Measurements from ENCODE around the gene DENND4B.
"Not testable (repeated sequence)": the region's sequence is repeated elsewhere in the genome, so short reads cannot be mapped to it uniquely, and the experiment has no call there.

Gene DENND4B

DNA sequence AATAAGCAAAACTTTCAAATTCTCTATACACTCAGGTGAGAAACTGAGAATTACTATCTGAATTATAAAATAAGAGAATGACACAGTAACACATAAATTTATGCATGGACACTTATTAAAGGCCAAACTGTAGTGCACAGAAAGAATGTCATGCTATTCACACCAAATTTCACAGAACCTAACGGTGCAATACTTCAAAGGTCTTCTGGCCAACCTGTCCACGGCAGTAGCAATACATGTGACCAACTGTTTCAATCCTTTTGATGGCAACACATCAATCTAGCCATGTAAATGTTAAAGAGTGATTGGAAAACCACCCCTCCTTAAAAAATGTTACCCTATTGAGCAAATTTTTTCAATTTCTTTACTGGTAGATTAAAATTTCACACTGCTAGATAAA is 34.2 kb downstream of the DENND4B start:
- no peak overlapping the region for H3K4me3 ChIP-seq
- peaks cover 0 to 21% (median 7%) of the 10 kb centered on the region in 4 donors for H3K4me1 ChIP-seq
- TF ChIP-seq, protein P1, sequence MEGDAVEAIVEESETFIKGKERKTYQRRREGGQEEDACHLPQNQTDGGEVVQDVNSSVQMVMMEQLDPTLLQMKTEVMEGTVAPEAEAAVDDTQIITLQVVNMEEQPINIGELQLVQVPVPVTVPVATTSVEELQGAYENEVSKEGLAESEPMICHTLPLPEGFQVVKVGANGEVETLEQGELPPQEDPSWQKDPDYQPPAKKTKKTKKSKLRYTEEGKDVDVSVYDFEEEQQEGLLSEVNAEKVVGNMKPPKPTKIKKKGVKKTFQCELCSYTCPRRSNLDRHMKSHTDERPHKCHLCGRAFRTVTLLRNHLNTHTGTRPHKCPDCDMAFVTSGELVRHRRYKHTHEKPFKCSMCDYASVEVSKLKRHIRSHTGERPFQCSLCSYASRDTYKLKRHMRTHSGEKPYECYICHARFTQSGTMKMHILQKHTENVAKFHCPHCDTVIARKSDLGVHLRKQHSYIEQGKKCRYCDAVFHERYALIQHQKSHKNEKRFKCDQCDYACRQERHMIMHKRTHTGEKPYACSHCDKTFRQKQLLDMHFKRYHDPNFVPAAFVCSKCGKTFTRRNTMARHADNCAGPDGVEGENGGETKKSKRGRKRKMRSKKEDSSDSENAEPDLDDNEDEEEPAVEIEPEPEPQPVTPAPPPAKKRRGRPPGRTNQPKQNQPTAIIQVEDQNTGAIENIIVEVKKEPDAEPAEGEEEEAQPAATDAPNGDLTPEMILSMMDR (IDR thresholded peaks at IDR 0.05) = no peak
- peaks cover 0 to 16% (median 0%) of the 10 kb centered on the region in 3 donors for H3K36me3 ChIP-seq
- no peak overlapping the region for H3K27ac ChIP-seq
- intact Hi-C loops (cut with DNase I; ENCODE audit: low total_unique reads) = no loop called here
- DNase-seq = no peak
- H3K9me3 ChIP-seq = no peaks in the 10 kb centered on the region
- no peaks in the 10 kb centered on the region for H3K27me3 ChIP-seq

DNA sequence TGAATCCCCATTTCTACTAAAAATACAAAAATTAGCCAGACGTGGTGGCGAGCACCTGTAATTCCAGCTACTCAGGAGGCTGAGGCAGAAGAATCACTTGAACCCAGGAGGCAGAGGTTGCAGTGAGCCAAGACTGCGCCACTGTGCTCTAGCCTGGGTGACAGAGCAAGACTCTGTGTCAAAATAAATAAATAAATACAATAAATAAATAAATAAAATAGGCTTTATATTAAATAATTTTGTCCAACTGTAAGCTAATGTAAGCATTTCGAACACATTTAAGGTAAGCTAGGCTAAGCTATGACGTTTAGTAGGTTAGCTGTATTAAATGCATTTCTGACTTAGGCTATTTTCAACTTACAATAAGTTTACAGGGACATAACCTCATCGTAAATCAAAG is 36.0 kb downstream of the DENND4B start:
- DNase-seq; H3K9me3 ChIP-seq; H3K4me3 ChIP-seq; H3K27ac ChIP-seq; intact Hi-C loops (cut with DNase I; ENCODE audit: low total_unique reads); H3K27me3 ChIP-seq: not testable (repeated sequence)
- H3K36me3 ChIP-seq = peaks cover 0 to 19% (median 0%) of the 10 kb centered on the region in 3 donors
- peaks cover 0 to 16% (median 5%) of the 10 kb centered on the region in 4 donors for H3K4me1 ChIP-seq

DNA sequence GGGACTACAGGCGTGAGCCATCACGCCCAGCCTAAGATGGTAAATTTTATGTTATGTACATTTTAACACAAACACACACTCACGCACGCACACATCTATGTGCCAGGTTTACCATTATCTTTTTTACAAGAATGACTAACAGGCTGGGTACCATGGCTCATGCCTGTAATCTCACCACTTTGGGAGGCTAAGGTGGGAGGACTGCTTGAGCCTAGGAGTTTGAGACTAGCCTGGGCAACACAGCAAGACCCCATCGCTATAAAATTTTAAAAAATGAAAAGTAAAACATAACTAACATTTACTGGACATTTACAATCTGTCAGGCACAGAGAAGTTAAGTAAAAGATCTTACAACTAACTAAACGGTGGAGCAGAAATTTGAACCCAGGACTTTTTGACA is 38.4 kb downstream of the DENND4B start:
- intact Hi-C loops (cut with DNase I; ENCODE audit: low total_unique reads) = no loop called here
- no peak for DNase-seq
- TF ChIP-seq, protein P1 (IDR thresholded peaks at IDR 0.05) = no peak

DNA sequence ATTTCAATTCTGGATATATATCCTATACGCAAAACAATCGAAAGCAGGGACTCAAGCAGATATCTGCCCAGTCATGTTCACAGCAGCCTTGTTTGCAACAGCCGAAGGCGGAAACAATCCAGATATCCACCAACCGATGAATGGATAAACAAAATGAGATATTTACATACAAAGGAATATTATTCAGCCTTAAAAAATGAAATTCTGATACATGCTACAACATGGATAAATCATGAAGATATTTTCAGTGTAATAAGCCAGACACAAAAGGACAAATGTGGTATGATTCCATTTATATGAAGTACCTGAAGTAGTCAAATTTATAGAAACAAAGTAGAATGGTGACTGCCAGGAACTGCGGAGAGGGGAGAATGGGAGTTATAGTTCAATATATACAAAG is 39.4 kb downstream of the DENND4B start:
- TF ChIP-seq, protein P1 (IDR thresholded peaks at IDR 0.05) = no peak
- Histone ChIP-seq H3K4me1 (peaks cover 0 to 25% (median 13%) of the 10 kb centered on the region in 4 donors), H3K27ac (no peak overlapping the region), H3K4me3 (no peak overlapping the region), H3K9me3 (no peaks in the 10 kb centered on the region), H3K27me3 (no peaks in the 10 kb centered on the region), H3K36me3 (peaks cover 0 to 13% (median 0%) of the 10 kb centered on the region in 3 donors)
- DNase-seq = no peak
- intact Hi-C loops (cut with DNase I; ENCODE audit: low total_unique reads) = no loop called here

More for the DNA sequence above, 38.4 kb downstream of the DENND4B start:
- H3K4me1 ChIP-seq = peaks cover 0 to 25% (median 16%) of the 10 kb centered on the region in 4 donors
- peaks cover 0 to 13% (median 0%) of the 10 kb centered on the region in 3 donors for H3K36me3 ChIP-seq
- H3K4me3 ChIP-seq = no peak overlapping the region
- no peaks in the 10 kb centered on the region for H3K9me3 ChIP-seq
- H3K27ac ChIP-seq = no peak overlapping the region
- H3K27me3 ChIP-seq = no peaks in the 10 kb centered on the region

- H3K4me1 ChIP-seq = peaks cover 0 to 25% (median 12%) of the 10 kb centered on the region in 4 donors
- TF ChIP-seq, protein P1 (IDR thresholded peaks at IDR 0.05) = no peak
- no peak for DNase-seq
- H3K27ac ChIP-seq = peak overlapping the region in 1 of 2 donors; percentile 27
- H3K36me3 ChIP-seq = peaks cover 0 to 13% (median 0%) of the 10 kb centered on the region in 3 donors
- no peaks in the 10 kb centered on the region for H3K9me3 ChIP-seq
- no peaks in the 10 kb centered on the region for H3K27me3 ChIP-seq
- no peak overlapping the region for H3K4me3 ChIP-seq
- intact Hi-C loops (cut with DNase I; ENCODE audit: low total_unique reads) = no loop called here
Measured at GRCh38 chr1:153906396-153906795, 40.1 kb downstream of the DENND4B start.

- H3K27me3 ChIP-seq; H3K9me3 ChIP-seq; H3K4me3 ChIP-seq; DNase-seq; intact Hi-C loops (cut with DNase I; ENCODE audit: low total_unique reads): not testable (repeated sequence)
- peaks cover 0 to 13% (median 0%) of the 10 kb centered on the region in 3 donors for H3K36me3 ChIP-seq
- peak overlapping the region; percentile 27 to 67 for H3K27ac ChIP-seq
- H3K4me1 ChIP-seq = peaks cover 0 to 25% (median 12%) of the 10 kb centered on the region in 4 donors
Measured at GRCh38 chr1:153905908-153906307, 40.6 kb downstream of the DENND4B start.

Measured in tibial artery (tissue), 4 donors.